Measurements from ENCODE around the gene ZNF770. TPM values are rescaled to one million over a fixed set of nuclear protein-coding genes. Genes with fewer than 3 reads are reported as not detected.
"Not testable (repeated sequence)": the region's sequence is repeated elsewhere in the genome, so short reads cannot be mapped to it uniquely, and the experiment has no call there.

The ZNF770 gene
- polyA plus RNA-seq, 2 donors, result 19.2 to 19.8 TPM

DNA sequence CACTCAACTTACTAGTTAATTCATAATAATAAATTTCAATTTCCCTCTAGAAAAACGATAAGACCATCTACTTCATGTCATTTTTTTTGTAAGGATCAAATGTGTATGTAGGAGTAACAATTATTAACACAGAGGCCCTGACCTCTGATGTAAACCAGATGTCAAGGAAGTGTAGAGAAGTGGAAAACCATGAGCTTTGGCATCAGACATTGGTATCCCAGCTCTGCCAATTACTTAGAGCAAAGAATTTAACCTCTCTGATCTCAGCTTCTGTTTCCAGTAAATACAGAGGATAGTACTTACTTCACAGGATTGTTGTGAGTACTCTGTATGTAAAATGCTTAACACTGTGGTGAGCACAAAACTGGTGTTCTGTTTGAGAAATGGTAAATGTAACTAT is 36.1 kb downstream of the ZNF770 start:
- Histone ChIP-seq H3K27me3 (ENCODE audit: control insufficient read depth in 1 of 2, insufficient read depth in 2 of 2, low read length in 2 of 2) (no peaks in the 10 kb centered on the region), H3K9me3 (ENCODE audit: control insufficient read depth in 2 of 2, insufficient read depth in 1 of 2, low read depth in 1 of 2, low read length in 1 of 2) (no peaks in the 10 kb centered on the region), H3K4me1 (ENCODE audit: control insufficient read depth in 2 of 2, insufficient read depth in 2 of 2, low read length in 1 of 2) (no peaks in the 10 kb centered on the region), H3K36me3 (ENCODE audit: control insufficient read depth in 2 of 2, insufficient read depth in 2 of 2, low read length in 1 of 2) (no peaks in the 10 kb centered on the region), H3K4me3 (ENCODE audit: low read depth in 1 of 2, low read length in 2 of 2) (no peak overlapping the region), H3K27ac (ENCODE audit: low read depth in 2 of 2, low read length in 1 of 2) (no peak overlapping the region)
- WGBS, 2 donors, result 47 to 62% methylated on average over 1 of the region's 1 CpG

DNA sequence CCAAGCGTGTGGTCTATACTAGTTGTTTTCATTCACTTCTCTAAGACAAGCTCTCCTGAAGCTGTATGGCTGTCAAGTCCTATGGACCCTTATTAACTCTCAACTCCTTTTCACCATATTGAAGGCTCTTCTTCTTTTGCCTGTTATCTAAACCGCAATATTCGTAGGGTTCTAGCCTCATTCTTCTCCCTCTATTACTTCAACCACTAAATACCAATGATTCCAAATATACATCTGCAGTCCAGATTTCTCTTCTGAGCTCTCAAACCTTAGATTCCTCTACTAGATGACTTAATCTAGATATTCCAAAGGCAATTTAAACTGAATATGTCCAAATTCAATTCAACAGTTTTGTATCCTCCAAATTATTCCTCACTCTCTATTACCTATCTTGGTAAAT is 43.2 kb downstream of the ZNF770 start:
- H3K27ac ChIP-seq (ENCODE audit: low read depth in 2 of 2, low read length in 1 of 2), result no peak overlapping the region
- H3K36me3 ChIP-seq (ENCODE audit: control insufficient read depth in 2 of 2, insufficient read depth in 2 of 2, low read length in 1 of 2), result peaks cover 2 to 3% of the 10 kb centered on the region in 2 donors
- no peaks in the 10 kb centered on the region for H3K27me3 ChIP-seq (ENCODE audit: control insufficient read depth in 1 of 2, insufficient read depth in 2 of 2, low read length in 2 of 2)
- 92 to 98% methylated on average over 3 of the region's 3 CpGs for WGBS, 2 donors
- no peak overlapping the region for H3K4me3 ChIP-seq (ENCODE audit: low read depth in 1 of 2, low read length in 2 of 2)
- no peaks in the 10 kb centered on the region for H3K9me3 ChIP-seq (ENCODE audit: control insufficient read depth in 2 of 2, insufficient read depth in 1 of 2, low read depth in 1 of 2, low read length in 1 of 2)
- H3K4me1 ChIP-seq (ENCODE audit: control insufficient read depth in 2 of 2, insufficient read depth in 2 of 2, low read length in 1 of 2), result no peaks in the 10 kb centered on the region

DNA sequence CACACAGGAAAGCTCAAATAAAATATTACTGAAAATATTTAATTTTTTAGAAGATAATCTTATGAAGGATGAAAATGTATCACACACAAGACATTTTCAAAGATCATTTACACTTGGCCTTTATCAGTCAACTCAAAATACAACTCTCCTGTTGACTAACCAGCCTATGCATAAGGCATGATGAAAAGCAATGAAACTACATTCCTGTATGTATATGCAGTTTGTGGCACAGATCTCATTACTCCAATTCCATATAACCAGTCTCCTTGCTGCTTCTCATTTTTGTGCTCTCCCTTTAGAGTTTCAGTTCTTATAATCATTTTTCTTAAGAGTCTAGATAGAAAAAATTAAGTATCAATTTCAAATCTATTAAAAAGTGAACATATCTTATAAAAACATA is 44.4 kb downstream of the ZNF770 start:
- no peak overlapping the region for H3K27ac ChIP-seq (ENCODE audit: low read depth in 2 of 2, low read length in 1 of 2)
- no peaks in the 10 kb centered on the region for H3K9me3 ChIP-seq (ENCODE audit: control insufficient read depth in 2 of 2, insufficient read depth in 1 of 2, low read depth in 1 of 2, low read length in 1 of 2)
- no peaks in the 10 kb centered on the region for H3K4me1 ChIP-seq (ENCODE audit: control insufficient read depth in 2 of 2, insufficient read depth in 2 of 2, low read length in 1 of 2)
- no peak overlapping the region for H3K4me3 ChIP-seq (ENCODE audit: low read depth in 1 of 2, low read length in 2 of 2)
- peaks cover 3 to 4% of the 10 kb centered on the region in 2 donors for H3K36me3 ChIP-seq (ENCODE audit: control insufficient read depth in 2 of 2, insufficient read depth in 2 of 2, low read length in 1 of 2)
- no peaks in the 10 kb centered on the region for H3K27me3 ChIP-seq (ENCODE audit: control insufficient read depth in 1 of 2, insufficient read depth in 2 of 2, low read length in 2 of 2)

DNA sequence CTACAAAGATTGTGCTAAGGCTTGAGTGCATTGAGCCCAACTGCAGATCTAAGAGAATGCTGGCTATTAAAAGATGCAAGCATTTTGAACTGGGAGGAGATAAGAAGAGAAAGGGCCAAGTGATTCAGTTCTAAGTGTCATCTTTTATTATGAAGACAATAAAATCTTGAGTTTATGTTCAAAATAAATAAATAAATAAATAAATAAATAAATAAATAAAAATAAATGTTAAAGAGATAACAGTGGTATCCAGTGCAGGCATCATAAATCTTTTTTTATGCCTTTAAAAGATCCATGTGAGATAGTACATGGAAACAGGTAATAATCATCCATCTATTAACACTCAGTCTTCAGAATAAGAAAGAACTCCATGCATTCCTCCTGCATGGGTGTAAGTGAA is 44.8 kb downstream of the ZNF770 start:
- not testable (repeated sequence) for H3K4me1 ChIP-seq (ENCODE audit: control insufficient read depth in 2 of 2, insufficient read depth in 2 of 2, low read length in 1 of 2); H3K9me3 ChIP-seq (ENCODE audit: control insufficient read depth in 2 of 2, insufficient read depth in 1 of 2, low read depth in 1 of 2, low read length in 1 of 2); H3K27ac ChIP-seq (ENCODE audit: low read depth in 2 of 2, low read length in 1 of 2); H3K36me3 ChIP-seq (ENCODE audit: control insufficient read depth in 2 of 2, insufficient read depth in 2 of 2, low read length in 1 of 2); H3K4me3 ChIP-seq (ENCODE audit: low read depth in 1 of 2, low read length in 2 of 2); H3K27me3 ChIP-seq (ENCODE audit: control insufficient read depth in 1 of 2, insufficient read depth in 2 of 2, low read length in 2 of 2)

GRCh38 chr15:34942363-34942762 is 45.7 kb downstream of the ZNF770 start:
- Histone ChIP-seq H3K4me1 (ENCODE audit: control insufficient read depth in 2 of 2, insufficient read depth in 2 of 2, low read length in 1 of 2) (no peaks in the 10 kb centered on the region), H3K36me3 (ENCODE audit: control insufficient read depth in 2 of 2, insufficient read depth in 2 of 2, low read length in 1 of 2) (peaks cover 3 to 4% of the 10 kb centered on the region in 2 donors), H3K27me3 (ENCODE audit: control insufficient read depth in 1 of 2, insufficient read depth in 2 of 2, low read length in 2 of 2) (no peaks in the 10 kb centered on the region), H3K4me3 (ENCODE audit: low read depth in 1 of 2, low read length in 2 of 2) (no peak overlapping the region), H3K9me3 (ENCODE audit: control insufficient read depth in 2 of 2, insufficient read depth in 1 of 2, low read depth in 1 of 2, low read length in 1 of 2) (no peaks in the 10 kb centered on the region), H3K27ac (ENCODE audit: low read depth in 2 of 2, low read length in 1 of 2) (no peak overlapping the region)
- WGBS, 2 donors, result 66 to 76% methylated on average over 6 of the region's 6 CpGs

- no peaks in the 10 kb centered on the region for H3K4me1 ChIP-seq (ENCODE audit: control insufficient read depth in 2 of 2, insufficient read depth in 2 of 2, low read length in 1 of 2)
- H3K27ac ChIP-seq (ENCODE audit: low read depth in 2 of 2, low read length in 1 of 2), result no peak overlapping the region
- no peaks in the 10 kb centered on the region for H3K9me3 ChIP-seq (ENCODE audit: control insufficient read depth in 2 of 2, insufficient read depth in 1 of 2, low read depth in 1 of 2, low read length in 1 of 2)
- no peaks in the 10 kb centered on the region for H3K27me3 ChIP-seq (ENCODE audit: control insufficient read depth in 1 of 2, insufficient read depth in 2 of 2, low read length in 2 of 2)
- no peak overlapping the region for H3K4me3 ChIP-seq (ENCODE audit: low read depth in 1 of 2, low read length in 2 of 2)
- WGBS, 2 donors, result 72 to 76% methylated on average over 3 of the region's 3 CpGs
- H3K36me3 ChIP-seq (ENCODE audit: control insufficient read depth in 2 of 2, insufficient read depth in 2 of 2, low read length in 1 of 2), result peaks cover 3 to 4% of the 10 kb centered on the region in 2 donors
Measured at GRCh38 chr15:34941831-34942230, 46.3 kb downstream of the ZNF770 start.

DNA sequence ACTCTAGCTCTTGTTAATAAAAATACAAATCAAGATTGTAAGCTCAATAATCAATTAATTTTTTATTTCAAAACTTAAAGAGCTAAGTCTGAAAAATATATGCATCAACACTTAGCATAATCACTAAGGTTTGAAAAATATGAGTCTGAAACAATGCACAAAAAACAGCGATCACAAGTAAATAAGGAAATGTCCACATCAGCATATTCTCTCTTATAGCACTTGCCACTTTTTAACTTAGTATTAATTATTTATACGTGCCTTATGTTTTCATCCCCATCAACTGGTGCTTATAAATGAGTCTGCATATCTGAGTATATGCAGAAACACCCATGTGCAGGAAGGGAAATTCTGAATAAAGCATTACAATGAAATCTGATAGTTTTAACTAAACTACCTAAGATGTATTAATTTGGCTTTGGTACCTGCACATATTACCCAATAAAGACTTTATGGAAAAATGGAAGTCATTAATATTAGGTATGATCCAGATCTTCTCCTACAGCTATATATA is 46.8 kb downstream of the ZNF770 start:
- no peak overlapping the region for H3K4me3 ChIP-seq (ENCODE audit: low read depth in 1 of 2, low read length in 2 of 2)
- H3K36me3 ChIP-seq (ENCODE audit: control insufficient read depth in 2 of 2, insufficient read depth in 2 of 2, low read length in 1 of 2), result peaks cover 3 to 4% of the 10 kb centered on the region in 2 donors
- H3K4me1 ChIP-seq (ENCODE audit: control insufficient read depth in 2 of 2, insufficient read depth in 2 of 2, low read length in 1 of 2), result no peaks in the 10 kb centered on the region
- 97 to 98% methylated on average over 2 of the region's 2 CpGs for WGBS, 2 donors
- H3K27me3 ChIP-seq (ENCODE audit: control insufficient read depth in 1 of 2, insufficient read depth in 2 of 2, low read length in 2 of 2), result no peaks in the 10 kb centered on the region
- H3K27ac ChIP-seq (ENCODE audit: low read depth in 2 of 2, low read length in 1 of 2), result no peak overlapping the region
- H3K9me3 ChIP-seq (ENCODE audit: control insufficient read depth in 2 of 2, insufficient read depth in 1 of 2, low read depth in 1 of 2, low read length in 1 of 2), result no peaks in the 10 kb centered on the region

DNA sequence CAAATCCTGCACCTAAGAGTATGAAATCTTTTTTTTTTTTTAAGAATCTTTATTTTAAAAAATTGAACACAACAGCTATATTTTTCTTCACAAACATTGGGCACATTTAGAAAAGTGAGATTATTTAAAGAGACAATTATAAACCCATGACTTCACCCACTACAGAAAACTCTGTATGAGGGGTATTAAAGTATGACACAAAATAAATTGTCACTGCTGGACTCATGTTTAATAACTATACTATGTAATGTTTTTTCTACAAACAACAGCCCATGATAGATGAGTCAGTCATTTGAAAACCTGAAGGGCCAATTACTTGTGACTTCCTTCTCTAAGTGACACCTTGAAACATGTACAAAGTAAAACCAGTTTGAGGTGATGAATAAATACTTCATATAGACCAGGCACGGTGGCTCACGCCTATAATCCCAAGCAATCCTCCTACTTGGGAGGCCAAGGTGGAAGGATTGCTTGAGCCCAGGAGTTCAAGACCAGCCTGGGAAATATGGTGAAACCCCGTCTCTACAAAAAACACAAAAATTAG is 54.6 kb downstream of the ZNF770 start:
- peaks cover 0 to 3% of the 10 kb centered on the region in 2 donors for H3K36me3 ChIP-seq (ENCODE audit: control insufficient read depth in 2 of 2, insufficient read depth in 2 of 2, low read length in 1 of 2)
- WGBS, 2 donors, result 73 to 76% methylated on average over 3 of the region's 3 CpGs
- H3K27ac ChIP-seq (ENCODE audit: low read depth in 2 of 2, low read length in 1 of 2), result peak overlapping the region; percentile 14 to 41

GRCh38 chr15:34928349-34928748 is 59.7 kb downstream of the ZNF770 start:
- H3K4me1 ChIP-seq (ENCODE audit: control insufficient read depth in 2 of 2, insufficient read depth in 2 of 2, low read length in 1 of 2); H3K36me3 ChIP-seq (ENCODE audit: control insufficient read depth in 2 of 2, insufficient read depth in 2 of 2, low read length in 1 of 2); H3K9me3 ChIP-seq (ENCODE audit: control insufficient read depth in 2 of 2, insufficient read depth in 1 of 2, low read depth in 1 of 2, low read length in 1 of 2); H3K4me3 ChIP-seq (ENCODE audit: low read depth in 1 of 2, low read length in 2 of 2); H3K27me3 ChIP-seq (ENCODE audit: control insufficient read depth in 1 of 2, insufficient read depth in 2 of 2, low read length in 2 of 2); H3K27ac ChIP-seq (ENCODE audit: low read depth in 2 of 2, low read length in 1 of 2): not testable (repeated sequence)
- 97 to 99% methylated on average over 6 of the region's 6 CpGs for WGBS, 2 donors

More for the DNA sequence above, 54.6 kb downstream of the ZNF770 start:
- no peak overlapping the region for H3K4me3 ChIP-seq (ENCODE audit: low read depth in 1 of 2, low read length in 2 of 2)
- H3K9me3 ChIP-seq (ENCODE audit: control insufficient read depth in 2 of 2, insufficient read depth in 1 of 2, low read depth in 1 of 2, low read length in 1 of 2), result no peaks in the 10 kb centered on the region
- H3K4me1 ChIP-seq (ENCODE audit: control insufficient read depth in 2 of 2, insufficient read depth in 2 of 2, low read length in 1 of 2), result no peaks in the 10 kb centered on the region
- H3K27me3 ChIP-seq (ENCODE audit: control insufficient read depth in 1 of 2, insufficient read depth in 2 of 2, low read length in 2 of 2), result no peaks in the 10 kb centered on the region

All from esophagus (tissue), 2 donors.